ENCODE results near the gene COL25A1. TPM values are rescaled to one million over a fixed set of nuclear protein-coding genes. Genes with fewer than 3 reads are reported as not detected.
A peak's percentile ranks its signal among the peaks of the same experiment; 100 is the strongest.
"Not testable (repeated sequence)": the region's sequence is repeated elsewhere in the genome, so short reads cannot be mapped to it uniquely, and the experiment has no call there.

Gene COL25A1
- total RNA-seq, 1 experiment from 2014 or later = not detected

DNA sequence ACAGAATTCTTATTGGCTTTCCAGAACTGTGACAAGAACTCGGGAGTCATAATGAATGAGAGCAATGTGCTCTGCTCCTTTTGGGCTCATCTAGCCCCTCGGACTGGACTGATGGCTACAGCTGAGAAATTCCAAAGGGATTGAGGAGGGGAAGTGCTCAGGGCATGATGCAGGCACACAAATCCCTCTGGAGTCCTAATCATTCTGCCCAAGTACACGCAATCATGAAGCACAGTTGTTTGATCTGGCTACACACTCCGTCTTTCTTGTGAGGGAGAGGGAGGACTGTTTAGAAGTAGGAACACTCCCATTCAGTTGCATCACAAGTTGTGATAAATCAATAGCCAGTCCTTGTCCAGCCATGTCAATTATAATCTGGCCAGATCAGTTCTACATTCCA is 237.5 kb downstream of the COL25A1 start:
- no peak for DNase-seq (ENCODE audit: low spot score)

DNA sequence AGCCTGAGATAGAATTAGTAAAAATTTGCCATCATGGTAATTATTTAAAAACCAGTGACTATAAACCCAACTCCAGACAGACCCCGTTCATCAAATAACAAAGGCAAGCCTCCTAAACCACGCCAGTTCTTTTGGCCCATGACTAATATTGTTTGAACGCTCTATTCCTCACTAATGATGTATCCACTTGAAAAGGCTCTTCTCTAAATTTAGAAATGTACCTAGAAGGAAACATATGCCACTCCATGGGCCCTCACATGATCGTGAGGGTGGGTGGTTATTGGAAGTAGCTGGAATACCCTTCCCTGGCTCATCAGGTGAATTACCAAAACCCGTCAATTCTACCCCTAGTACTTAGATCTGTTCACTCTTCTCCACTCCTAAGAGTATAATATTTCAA is 249.2 kb downstream of the COL25A1 start:
- no peak for DNase-seq (ENCODE audit: low spot score)

DNA sequence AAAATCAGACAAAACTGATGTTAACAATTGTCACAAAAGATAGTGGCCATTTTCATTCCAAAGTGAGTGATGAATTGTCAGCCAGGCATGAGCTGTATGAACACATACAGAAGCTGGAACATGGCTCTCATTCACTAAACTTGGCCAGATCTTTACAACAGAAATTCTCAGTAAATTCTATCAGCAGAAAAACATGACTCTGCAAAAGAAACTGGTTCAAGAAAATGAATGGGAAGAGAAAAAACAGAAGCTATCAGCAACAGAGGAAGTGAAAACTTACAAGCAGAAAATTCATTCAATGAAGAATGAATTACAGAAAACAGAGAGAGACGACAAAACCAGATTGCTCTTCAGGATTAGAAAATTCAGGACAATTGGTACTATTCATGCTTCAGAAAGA is 249.6 kb downstream of the COL25A1 start:
- DNase-seq (ENCODE audit: low spot score) = no peak

DNA sequence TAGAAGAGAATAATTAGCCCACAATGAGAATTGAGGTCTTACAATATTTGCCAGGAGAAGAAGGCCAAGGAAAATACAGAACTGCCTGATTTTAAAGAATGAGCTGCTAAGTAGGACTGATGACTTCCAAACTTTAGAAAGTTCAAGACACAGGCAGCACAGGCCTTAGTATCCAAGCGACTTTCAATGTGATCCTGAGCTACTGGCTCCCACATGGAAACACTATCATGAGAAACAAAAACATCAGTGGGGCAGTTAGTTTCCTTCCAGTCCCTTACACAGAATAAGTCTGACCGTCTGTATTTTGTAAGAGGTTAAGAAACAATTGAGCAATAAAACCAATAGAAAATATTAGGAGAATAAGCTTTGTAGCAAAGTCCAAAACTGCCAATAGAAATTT is 251.4 kb downstream of the COL25A1 start:
- no peak for DNase-seq (ENCODE audit: low spot score)

DNA sequence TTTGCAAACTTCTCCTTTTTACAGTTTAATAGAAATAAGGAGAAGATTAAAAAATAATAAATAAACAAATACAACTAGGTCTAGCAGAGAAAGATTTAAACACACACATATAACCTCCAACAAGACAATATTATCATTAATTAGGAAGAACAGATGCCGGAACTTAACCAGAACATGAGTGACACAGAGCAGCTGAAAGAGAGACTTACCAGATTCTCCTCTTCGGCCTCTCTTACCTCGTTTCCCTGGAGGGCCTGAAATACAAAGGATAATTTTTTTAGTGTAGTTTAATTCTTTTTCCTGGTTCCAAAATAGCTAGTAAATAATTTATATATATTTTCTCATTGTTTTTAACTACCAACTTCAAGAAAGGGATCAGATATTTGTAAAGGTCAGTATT is 252.5 kb downstream of the COL25A1 start:
- DNase-seq (ENCODE audit: low spot score) = no peak

DNA sequence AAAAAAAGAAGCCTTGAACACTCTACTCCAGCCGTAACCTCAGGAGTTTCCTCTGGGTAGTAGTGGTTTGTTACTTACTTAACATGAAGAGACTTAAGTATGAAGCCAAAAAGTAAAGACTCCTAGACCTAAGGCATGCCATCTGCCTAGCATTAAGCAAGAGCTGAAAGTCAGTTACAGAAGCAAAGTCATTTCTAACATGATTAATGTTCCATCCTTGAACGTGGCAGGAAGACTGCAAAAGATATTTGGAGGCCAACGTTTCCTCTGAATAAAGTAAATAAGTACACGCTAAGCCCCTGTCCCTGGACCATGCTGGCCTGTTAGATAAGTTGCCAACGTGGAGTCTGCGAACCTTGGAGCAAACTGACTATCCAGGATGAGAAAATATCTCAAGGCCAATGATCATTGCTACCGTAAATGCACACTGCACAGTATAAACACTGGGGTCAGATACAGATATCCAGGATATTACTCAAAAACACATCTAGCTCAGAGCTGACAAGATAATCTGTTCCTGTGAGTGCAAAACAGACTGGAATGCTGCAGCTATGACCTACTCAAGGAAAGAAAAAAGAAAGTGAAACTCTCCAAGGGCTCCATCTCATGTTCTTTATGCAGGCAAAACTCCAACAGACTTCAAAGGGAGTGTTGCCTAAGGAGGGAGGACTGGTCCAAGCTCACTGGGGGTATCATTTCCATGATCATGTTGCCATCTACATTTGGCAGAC is 255.8 kb downstream of the COL25A1 start:
- no peak for DNase-seq (ENCODE audit: low spot score)

DNA sequence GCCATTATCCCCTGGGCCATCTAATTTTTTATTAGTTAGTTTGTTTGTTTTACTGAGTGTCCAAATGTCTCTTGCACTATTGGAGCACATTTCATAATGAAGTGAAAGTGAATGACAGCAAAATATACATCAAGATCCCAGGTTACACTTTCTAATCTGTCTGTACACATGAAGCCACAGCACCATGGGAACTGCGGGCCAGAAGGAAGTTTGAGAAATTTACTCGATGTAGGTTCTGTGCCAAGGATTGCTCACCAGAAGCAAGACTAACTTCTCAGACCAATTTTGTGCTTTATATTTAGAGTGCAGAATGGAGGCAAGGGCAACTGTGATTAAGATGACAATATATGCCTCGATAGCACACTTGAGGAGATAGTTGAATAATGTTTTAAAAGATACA is 258.0 kb downstream of the COL25A1 start:
- DNase-seq (ENCODE audit: low spot score) = peak; percentile 3

DNA sequence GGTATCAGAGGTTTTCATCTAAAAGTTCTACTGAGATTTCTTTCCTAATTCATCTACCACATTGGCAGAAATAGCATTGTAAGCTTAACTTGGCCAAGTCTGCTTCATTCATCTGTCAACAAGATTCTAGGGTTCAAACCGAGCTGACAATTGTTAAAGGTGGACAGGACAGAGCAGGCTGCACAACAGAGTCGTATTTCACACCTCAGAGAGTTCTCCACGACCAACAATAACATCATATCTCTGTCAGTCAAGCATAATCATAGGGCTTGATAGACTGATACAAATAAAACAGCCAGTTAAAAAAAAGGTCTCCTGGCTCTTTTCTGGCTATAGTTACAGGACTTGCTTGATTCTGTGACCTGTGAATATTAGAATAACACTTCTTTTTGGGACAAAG is 259.2 kb downstream of the COL25A1 start:
- DNase-seq (ENCODE audit: low spot score) = no peak

DNA sequence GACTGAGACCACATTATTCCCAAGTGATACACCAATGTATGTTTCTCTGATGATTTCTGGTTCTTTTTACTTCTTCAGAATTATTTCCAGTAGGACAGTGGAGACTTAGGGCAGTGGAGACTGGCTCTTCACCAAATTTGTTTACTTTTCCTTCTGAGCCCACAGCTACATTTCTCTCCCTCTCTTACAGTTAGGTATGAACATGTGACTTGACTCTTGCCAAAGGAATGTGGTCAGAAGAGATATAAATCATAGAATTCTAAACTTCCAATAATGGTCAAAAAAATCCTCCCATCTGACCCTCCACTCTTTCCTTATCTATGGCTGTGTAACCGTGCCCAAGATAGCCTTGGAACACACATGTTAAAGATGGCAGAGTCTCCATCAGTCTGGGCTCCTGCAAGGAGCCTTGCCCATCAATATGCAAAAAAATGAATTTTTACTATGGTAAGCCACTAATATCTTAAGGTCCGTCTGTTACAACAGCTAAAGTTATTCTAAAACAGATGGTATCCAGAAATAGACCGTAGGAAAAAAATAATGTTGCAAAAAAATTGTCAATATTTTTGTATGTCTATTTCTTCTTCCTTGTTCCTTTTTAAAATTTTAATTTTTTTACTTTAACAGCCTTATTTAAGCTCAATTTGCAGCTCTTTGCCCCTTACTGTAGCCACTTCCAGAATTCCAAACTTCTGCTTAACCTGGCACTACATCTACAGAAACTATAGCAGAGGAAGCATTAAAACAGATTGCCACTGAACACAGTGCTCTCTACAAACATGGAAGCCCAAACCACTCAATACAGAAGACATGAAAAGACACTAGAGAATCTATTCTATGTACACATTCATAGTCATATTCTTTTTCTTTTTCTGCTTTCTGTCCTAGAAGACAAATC is 260.7 kb downstream of the COL25A1 start:
- no peak for DNase-seq (ENCODE audit: low spot score)

DNA sequence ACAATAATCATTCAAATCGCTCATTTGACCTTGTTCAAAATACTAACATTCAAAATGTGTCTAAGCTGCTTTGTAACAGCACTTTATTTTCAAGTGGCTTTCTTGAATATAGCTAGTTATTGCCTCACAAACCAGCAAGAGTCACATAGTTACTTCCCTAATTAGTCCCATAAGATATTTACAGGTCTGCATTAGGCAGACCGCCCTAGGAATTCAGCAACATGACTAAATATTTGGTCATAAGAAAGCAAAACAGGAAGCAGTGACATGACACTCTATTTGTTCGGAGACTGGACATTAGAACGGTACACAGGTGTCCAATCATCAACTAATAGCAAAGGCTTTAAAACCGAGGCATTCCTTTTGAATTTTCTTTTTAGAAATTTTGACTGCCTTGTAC is 262.0 kb downstream of the COL25A1 start:
- no peak for DNase-seq (ENCODE audit: low spot score)

DNA sequence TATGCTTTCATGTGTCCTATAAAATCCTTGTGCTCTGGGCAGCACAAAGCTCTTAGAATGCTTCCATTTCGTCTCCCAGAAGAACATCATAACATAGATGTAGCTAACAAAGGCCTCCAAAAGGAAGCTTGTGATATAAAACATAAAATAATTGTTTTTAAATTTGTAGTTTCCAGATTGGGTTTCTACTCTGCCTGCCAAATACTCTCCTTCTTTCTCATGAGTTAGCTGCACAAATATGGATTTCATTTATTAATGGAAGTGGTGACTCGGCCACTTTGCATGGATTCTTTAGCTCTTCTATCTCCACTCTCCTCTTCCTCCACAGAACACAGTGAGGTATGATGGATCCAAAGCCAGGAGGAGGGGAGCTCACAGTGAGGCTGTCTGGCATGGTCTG is 265.4 kb downstream of the COL25A1 start:
- DNase-seq (ENCODE audit: low spot score) = no peak

DNA sequence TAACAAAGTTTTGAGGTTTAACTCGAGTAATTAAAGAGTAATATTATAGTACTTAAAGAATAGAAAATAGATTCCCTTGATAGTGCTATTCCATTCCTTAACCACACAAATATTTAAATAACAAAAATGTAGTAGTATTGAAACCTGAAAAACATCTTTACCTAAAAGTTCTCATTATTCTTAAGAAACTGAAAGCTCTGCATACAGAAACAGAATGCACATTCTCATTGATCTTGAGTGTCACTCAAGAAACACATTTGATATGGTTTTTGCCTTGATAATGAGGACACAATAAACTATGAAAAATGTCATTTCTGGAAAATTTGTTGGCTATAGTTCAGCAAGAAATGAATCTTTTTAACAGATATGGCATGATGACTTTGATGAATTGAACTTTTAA is 268.5 kb downstream of the COL25A1 start:
- no peak for DNase-seq (ENCODE audit: low spot score)

DNA sequence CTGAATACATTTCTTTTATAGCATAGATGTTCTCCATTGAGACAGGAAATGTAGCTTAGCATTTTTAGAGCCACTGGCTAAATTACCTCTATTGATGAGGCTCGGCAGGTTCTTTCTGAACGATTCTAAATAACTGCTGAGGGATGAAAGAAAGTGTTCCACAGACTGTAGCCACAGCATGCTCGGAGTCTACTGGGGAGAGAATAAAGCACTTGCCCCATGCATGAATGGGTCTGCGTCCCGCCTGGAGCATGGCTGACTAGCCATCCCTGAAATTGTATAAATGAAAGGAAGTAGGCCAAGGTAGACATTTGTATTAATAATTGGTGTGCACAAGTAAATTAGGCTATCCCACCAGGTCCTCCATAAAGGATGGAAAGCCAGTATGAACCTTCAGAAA is 269.8 kb downstream of the COL25A1 start:
- no peak for DNase-seq (ENCODE audit: low spot score)

DNA sequence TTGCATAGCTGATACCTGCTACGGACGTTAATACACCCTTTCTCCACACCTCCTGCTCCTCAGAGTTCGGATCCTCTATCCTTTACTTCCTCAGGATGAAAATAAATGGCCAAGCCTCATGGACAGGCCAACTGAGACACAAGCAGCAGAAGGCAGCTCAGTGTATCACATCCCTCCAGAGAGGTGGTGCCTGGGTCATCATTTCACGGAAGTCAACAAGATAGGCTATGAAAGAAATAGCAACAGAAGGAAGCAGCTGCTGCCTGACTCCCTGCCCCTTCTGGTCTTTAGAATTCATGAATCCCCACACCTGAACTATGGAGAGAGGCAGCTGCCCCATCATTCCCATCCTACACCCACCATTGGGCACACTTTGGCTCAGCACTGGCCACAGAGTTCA is 272.5 kb downstream of the COL25A1 start:
- no peak for DNase-seq (ENCODE audit: low spot score)

DNA sequence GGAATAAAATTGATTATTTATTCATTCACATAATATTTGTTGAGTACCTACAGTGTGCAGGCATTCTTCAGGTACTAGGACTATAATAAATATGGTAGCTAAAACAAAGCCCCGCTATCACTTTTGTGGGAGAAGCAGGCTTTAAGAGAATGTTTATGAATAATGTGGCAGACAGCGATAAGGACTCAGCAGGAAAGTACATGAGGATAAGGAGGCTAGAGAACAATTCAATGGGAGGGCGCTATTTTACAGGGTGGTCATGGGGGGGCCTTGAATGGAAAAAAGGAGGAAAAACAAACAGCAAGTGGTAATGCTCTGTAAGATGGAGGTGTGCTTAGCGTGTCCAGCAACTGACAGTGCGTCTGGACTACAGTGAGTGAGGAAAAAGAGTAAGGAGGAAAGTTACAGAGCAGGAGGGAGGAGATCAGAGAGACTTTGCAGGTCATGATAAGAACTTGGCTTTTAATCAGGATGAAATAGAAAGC is 275.4 kb downstream of the COL25A1 start:
- no peak for DNase-seq (ENCODE audit: low spot score)

DNA sequence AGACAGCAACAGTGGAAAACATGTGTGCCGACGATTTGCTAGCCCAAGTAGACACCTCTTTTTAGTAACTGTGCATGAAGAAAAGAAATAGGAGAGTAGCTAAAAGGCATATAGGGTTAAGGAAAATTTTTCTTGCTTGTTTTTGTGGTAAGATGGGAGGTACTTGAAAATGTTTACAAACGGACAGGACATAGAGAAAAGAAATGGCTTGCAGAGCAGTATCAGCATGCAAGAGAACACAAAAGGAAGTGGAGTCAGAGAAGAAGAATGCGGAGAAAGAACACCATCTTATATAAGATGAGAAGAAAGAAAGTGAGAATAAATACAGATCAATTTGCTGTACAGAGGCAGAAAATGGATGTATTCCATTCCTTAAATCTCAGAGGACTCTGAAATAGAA is 275.9 kb downstream of the COL25A1 start:
- no peak for DNase-seq (ENCODE audit: low spot score)

DNA sequence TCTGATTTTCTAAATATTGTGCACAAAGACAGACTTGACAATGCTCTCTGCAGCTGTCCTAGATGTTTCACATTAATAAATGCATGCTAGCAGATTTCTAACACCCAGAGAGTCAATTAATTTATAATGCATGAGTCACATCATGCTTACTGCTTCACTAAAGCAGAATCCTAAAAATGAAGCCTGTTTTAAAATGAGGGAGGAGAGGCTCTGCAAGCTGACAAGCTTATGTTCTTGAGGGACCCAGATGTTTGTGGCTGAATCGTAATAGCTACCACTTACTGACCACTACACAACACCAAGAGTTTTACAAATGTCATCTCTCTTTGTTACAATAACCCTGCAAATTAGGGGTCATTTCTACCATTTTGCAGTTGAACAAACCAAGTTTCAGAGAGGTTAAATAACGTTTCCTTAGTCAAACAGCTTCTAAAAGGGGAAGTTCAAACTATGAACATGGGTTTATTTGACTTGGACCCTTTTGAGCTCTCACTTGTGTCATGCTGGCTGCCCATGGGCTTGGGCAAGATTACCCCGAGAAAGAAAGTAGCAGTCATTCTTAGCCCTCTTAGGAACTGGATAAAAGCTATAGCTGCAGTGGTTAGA is 276.9 kb downstream of the COL25A1 start:
- DNase-seq (ENCODE audit: low spot score) = no peak

DNA sequence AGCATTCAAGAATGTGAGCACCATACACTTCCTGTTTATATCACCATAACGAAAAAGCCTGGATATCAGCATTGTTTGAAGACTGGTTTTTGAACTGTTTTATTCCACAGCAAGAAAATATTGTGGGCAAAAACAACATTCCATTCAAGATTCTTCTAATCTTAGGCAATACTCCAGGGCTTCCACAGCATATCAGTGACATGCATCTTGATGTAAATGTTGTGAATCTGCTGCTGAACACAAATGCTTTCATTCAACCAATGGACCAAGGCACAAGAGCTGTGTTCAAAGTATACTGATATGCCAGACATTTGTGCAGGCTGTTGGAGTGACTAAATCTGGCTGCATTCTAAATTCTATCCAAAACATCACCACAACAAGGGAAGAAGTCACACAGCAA is 279.5 kb downstream of the COL25A1 start:
- no peak for DNase-seq (ENCODE audit: low spot score)

DNA sequence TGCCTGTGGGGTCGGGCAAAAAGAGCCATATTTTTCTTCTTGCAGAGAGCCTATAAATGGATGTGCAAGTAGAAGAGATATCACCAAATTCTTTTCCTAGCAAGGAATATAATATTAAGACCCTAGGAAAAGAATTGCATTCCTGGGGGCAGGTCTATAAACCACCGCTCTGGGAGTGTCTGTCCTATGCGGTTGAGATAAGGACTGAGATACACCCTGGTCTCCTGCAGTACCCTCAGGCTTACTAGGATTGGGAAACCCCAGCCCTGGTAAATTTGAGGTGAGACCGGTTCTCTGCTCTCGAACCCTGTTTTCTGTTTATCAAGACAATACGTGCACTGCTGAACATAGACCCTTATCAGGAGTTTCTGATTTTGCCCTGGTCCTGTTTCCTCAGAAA is 280.8 kb downstream of the COL25A1 start:
- DNase-seq (ENCODE audit: low spot score) = not testable (repeated sequence)

DNA sequence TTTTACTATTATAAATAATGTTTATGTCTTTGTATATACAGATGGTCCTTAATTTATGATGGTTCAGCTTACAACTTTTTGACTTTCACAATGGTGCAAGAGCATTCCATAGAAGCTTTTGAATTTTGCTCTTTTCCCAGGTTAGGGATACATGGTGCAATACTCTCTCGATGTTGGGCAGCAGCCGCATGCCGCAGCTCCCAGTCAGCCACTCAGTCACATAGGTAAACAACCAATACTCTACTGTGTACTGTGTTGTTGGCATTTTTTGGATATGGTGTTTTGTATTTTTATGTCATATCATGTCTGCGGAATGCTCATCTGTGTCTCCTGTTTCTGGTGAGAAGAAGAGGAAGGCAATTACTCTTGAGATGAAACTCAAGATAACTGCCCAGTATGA is 281.6 kb downstream of the COL25A1 start:
- no peak for DNase-seq (ENCODE audit: low spot score)

DNA sequence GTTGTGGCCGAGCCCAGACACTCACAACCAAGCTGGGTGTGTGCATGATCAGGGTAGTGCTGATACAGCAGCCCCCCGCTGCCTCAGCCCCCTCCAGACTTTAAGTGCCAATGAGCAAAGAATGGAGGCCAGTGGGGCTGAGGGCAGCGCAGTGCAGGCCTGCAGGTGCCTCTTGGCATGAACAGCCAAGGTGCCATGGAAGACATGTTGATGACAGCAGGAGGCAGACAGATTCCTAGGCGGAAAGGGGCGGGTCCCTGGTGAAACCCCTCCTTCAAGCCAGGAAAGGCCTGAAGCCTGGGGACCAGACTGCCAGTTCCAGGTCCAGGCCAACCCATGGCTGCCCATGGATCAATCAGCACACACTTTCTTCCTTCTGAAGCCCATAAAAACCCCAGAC is 286.3 kb downstream of the COL25A1 start:
- no peak for DNase-seq (ENCODE audit: low spot score)

DNA sequence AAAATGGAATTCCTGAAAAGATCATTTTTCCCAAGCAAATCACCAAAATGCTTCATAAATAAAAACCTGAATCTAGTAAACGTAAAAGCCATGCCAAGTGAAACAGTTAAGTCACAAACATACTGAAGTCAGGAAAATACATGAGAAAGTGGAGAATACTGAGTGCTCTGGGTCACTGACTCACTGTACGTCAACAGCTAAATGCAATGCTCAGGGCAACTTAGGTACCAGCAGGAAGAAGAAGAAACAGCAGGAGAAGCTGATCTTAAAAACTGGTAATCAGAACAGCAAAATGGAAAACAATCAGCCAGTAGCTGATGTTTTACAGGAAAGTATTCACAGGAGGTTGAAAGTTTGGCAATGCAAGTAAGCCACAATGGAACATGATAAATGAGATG is 287.0 kb downstream of the COL25A1 start:
- no peak for DNase-seq (ENCODE audit: low spot score)
